HG02642 (cell line): ENCODE results near the gene SCCPDH.
"Not testable (repeated sequence)": the region's sequence is repeated elsewhere in the genome, so short reads cannot be mapped to it uniquely, and the experiment has no call there.

Experiments
- ATAC-seq: cut with Tn5 transposase; IDR thresholded peaks from one replicate; pipeline ENCODE4 v1.9.1; 2021; ENCODE audit warnings: mild to moderate bottlenecking; ENCODE audit not compliant: unreplicated experiment, poor library complexity

Gene SCCPDH

DNA sequence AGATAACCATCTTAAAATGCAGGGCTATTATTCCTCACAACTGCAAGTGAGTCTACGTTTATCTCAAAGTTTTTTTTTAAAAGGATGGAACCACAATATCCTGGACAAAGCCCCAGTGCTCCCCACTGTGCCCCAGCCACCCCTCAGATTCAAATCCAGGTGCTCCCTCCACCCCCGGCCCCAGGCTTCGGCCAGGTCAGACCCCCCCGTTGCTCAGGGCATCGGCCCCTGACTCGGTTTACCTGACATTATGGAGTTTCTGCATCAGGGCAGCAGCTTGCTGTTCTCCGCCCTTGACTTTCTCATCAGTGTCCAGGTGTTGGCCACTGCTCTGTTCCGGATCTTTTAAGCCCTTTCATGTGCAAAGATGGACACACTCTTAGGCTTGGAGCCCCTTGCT, 72.9 kb downstream of the SCCPDH start:
- ATAC-seq = no peak

DNA sequence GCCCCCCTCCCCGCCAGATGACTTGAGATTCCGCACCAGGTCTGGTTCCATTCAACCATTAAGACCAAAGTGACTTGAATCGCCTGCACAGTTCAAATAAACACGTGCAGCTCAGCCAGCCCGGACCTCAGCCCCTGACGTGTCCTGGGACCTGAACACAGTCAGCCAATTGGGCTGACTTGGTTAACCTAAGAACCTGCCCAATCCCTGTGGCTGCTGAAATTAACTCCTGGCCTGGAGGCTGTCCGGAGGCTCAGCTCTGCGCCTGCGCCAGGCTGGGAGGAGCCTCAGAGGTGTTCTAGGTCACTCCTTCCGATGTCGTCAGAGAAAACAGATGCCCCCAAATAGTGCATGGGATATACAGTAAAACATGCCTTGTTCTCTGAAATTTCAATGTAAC, 73.4 kb downstream of the SCCPDH start:
- no peak for ATAC-seq

DNA sequence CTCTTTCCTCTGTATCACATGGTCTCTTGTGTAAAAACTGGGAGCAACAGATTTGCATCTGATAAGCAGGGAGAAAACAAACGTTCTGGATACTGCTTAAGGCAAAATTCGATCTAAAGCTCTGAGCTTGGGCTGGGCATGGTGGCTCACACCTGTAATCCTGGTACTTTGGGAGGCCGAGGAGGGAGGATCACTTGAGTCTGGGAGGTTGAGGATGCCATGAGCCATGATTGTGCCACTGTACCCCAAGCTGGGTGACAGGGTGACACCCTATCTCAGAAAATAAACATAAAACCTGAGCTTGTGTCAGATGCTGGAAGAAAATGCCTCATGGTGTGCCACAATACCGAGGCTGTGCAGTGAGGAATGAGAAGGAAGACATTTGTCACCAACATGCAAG, 73.9 kb downstream of the SCCPDH start:
- ATAC-seq = no peak

DNA sequence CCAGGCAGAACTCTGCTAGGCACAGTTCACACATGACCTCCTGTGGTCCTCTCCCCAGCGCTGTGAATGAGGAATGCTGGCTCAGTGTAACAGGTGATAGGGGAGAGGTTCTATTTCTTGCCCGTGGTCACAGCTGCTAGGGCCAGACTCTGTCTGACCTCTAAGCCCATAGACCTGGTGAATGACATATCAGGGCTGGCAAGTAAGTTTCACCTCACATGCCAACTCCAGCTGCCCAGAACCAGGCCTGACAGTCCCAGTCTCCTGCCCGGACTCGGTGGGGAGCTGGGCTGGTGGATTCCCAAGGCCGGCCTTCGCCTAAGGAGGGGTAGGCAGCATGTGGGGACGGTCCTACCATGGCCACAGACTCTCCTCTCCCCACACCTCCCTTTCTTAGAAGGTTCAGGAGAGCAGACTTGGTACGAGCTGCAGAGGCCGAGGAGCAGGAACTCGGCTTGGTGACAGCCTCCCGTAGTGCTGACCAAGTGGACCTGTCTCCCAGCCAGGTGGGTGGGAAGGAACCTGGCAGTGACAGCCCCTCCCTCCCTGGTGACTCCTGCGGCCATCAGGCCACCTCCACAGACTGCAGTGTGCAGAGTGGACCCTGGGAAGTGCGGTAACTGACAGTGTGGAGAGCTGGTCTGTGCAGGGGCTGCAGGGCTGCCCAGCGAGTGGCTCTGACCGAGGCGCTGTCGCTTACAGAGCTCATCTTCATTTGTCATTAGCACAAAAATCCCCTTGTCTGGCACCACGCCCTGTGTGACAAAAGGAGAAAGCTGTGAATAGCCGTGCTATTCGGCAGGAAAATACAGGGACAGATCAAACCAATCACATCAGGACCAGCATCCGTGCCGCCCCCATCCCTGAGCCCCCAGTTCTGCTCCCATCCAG, 74.6 kb downstream of the SCCPDH start:
- no peak for ATAC-seq

DNA sequence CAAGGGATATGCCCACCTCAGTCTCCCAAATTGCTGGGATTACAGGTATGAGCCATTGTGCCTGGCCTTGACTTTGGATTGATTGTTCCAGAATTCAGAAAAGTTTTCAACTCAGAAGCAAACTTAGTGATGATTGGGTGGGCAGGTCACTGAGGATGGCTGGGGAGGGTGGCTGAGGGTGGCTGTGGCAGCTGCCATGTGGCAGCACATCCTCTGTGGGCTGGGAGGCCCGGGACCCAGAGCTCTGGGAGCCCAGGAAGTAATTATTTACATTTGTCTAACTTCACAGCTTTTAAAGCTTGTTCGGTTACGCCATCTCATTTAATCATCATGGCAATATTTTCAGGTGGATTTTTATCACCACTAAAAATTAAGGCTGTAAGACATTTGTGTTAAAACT, 76.1 kb downstream of the SCCPDH start:
- no peak for ATAC-seq

DNA sequence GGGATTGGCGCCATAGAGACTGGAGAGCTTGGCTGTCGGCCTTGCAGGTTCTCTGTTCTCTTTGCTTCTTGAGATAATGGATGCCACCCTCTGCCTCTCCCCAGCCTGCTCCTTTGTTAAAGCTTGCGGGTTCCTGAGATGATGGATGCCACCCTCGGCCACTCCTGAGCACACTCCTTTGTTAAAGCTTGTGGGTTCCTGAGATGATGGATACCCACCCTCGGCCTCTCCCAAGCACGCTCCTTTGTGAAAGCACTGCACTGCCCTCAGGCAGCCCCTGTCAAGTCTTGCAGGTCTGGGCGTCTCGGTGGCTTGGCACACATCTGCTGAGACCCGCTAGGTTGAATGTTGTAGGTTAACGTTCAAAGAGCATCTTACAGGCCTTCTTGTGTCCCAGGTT, 76.5 kb downstream of the SCCPDH start:
- no peak for ATAC-seq

DNA sequence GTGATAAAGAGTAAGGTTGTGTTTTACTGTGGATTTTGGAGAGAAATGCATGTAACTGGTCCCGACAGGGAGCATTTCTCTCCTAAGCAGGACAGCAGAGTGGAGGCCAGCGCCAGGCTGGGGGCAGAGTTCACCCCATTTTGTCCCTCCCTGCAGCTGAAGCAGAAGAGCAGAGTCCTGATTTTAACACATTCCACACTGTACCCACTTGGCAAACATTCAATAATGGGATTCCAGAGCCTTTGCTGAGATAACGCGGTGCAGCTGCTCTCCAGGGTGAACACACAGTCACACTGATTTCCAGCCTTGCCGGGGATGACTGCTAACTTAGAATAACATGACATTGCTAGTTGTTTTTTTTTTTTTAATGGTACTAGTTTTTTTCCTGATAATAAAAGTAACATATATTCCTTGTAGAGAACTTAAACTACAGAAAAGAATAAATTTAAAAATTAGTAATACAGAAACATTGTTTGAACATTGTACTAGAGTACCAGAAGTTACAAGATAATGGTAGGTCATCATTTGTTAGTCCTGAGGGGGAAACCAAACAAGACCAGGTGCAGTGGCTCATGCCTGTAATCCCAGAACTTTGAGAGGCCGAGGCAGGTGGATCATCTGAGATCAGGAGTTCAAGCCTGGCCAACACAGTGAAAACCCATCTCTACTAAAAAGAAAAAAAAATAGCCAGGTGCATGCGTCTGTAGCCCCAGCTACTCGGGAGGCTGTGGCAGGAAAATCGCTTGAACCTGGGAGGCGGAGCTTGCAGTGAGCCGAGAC, 77.2 kb downstream of the SCCPDH start:
- ATAC-seq = no peak

DNA sequence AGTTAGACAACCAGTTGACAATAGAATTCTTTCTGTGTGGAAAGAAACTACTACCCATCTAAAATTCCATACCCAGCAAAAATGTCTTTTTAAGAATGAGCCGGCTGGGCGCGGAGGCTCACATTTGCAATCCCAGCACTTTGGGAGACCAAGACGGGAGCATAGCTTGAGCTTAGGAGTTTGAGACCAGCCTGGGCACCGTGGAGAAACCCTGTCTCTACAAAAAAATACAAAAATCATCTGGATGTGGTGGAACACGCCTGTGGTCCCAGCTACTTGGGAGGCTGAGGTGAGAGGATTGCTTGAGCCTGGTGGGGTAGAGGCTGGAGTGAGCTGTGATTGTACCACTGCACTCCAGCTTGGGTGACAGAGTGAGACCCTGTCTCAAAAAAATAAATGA, 79.2 kb downstream of the SCCPDH start:
- ATAC-seq = no peak

DNA sequence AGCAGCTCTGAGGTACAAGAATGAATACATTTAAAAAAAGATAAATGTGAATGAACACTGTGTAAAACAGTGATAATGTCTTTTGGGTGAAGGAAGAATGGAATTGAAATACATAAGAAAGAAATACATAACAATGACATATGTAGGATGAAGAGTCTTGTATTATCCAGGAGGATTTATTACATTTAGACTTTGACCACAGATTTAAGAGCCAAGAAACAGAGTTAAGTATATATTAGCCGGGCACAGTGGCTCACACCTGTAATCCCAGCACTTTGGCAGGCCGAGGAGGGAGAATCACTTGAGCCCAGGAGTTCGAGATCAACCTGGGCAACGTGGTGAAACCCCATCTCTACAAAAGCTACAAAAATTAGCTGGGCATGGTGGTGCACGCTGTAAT, 79.7 kb downstream of the SCCPDH start:
- no peak for ATAC-seq

DNA sequence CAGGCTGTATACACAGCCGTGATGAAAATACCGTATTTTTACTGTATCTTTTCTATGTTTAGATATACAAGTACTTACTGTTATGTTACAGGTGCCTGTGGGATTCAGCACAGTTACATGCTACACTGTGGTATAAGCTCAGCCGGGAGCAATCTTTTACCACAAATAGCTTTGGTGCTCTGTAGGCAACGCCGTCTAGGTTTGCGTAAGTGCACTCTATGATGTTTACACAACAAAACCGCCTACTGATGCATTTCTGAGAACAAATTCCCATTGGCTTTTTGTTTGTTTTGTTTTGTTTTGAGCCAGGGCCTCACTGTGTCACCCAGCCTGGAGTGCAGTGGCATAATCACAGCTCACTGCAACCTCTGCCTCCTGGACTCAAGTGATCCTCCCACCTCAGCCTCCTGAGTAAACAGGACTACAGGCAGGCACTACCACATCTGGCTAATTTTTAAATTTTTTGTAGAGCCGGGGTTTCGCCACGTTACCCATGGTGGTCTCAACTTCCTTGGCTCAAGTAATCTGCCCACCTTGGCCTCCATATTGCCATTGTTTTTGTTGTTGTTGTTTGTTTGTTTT, 81.0 kb downstream of the SCCPDH start:
- no peak for ATAC-seq

DNA sequence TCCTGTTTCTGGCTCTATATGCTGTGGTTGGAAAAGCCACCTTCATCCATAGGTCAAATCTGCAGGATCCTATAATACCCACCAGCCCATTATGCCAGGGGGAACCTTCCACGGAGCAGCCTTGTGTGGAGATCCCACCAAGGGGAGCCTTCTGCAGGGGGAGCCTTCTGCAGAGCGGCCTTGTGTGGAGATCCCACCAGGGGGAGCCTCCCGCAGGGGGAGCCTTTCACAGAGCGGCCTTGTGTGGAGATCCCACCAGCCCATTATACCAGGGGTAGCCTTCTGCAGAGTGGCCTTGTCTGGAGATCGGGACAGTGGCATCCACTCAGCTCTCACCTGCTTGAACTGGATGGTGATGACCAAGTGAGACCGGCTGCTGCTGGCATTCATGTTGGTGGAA, 85.3 kb downstream of the SCCPDH start:
- no peak for ATAC-seq

DNA sequence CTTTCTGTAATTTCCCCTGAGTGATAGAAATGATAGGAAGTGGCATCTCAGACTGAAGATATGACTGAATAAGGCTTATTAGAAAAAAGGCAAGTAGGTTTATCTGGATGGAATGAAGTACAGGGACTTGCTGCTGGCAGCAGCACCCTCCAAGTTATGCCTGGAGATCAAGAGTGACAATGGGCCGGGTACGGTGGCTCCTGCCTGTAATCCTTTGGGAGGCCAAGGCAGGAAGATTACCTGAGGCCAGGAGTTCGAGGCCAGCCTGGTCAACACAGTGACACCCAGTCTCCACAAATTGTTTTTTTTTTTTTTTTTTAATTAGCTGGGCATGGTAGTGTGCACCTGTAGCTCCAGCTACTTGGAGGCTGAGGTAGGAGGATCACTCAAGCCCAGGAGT, 87.8 kb downstream of the SCCPDH start:
- no peak for ATAC-seq

DNA sequence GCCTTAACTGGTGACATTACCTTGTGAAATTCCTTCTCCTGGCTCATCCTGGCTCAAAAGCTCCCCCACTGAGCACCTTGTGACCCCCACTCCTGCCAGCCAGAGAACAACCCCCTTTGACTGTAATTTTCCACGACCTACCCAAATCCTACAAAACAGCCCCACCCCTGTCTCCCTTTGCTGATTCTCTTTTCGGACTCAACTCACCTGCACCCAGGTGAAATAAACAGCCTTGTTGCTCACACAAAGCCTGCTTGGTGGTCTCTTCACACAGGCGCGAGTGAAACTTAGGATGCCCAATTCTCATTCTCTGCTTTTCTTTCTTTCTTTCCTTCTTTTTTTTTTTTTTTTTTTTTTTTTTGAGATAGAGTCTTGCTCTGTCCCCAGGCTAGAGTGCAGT, 89.1 kb downstream of the SCCPDH start:
- not testable (repeated sequence) for ATAC-seq

DNA sequence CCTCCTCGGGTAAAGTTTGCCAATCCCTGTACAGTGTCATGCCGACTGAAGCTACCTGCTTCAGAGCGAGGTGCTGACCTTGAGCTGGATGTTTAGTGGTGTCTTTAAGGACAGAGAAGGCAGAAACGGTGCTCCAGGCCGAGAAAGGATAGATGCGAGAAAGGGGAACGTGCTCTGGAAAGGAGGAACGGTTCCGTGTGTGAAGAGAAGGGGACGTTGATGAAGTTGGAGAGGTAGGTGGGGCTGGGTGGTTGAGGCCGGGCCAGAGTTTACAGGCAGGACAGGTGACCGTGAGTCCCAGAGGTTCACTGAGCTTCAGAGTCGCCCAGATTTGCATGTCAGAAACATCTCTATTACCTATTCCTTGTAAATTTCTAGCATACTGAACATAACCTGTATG, 90.7 kb downstream of the SCCPDH start:
- ATAC-seq = no peak

DNA sequence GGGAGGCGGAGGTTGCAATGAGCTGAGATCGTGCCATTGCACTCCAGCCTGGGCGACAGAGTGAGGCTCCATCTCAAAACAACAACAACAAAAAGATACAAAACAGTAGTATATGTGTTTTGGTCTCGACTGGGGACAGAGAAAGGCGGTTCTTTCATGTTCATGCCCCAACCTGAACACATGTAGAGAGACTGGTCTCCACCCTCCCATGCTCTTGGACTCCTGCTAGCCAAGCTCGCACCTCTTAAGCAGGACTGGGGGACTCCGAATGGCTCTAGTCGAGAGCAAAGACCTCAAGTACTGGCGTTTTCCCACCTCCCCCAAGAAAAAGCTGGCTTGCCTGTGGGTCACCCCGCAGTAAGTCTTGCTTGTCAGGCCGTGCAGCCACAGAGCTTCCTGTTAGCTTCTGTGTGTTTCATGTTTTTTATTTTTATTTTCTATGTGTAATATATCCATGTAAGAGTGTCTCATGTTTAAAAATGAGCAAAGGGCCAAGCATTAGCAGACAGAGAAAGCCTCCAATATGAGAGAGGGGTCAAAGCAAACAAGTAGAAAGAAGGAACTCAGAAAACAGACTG, 91.6 kb downstream of the SCCPDH start:
- no peak for ATAC-seq
